Measurements from ENCODE around the gene TRPV2. TPM values are rescaled to one million over a fixed set of nuclear protein-coding genes. Genes with fewer than 3 reads are reported as not detected.

Gene TRPV2
- total and polyA plus RNA-seq, 9 of the 15 experiments (the other 6 are each of a cell fraction or from before 2014, with no cell fraction given) = 10.0 to 97.5 (median 30.3) TPM

DNA sequence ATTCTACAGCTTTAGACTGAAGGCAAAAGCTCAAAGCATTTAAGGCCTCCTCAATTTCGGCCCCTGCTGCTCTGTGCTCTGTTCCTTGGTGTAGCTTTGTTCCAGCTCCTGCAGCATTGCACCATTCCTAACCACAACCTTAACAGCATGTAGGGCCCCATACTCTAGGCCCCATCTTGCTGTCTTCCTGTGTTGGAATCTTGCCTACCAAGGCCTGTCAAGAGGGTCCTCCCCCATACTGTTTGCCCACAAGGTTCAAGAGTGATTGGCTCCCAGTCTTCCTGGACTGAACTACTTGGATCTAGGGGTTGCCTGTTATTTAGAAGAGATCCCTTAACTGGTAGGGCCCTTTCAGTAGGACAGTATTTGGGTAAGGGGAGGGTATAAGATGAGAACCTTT, 26.8 kb downstream of the TRPV2 start (continued):
- TF ChIP-seq, protein P1, sequence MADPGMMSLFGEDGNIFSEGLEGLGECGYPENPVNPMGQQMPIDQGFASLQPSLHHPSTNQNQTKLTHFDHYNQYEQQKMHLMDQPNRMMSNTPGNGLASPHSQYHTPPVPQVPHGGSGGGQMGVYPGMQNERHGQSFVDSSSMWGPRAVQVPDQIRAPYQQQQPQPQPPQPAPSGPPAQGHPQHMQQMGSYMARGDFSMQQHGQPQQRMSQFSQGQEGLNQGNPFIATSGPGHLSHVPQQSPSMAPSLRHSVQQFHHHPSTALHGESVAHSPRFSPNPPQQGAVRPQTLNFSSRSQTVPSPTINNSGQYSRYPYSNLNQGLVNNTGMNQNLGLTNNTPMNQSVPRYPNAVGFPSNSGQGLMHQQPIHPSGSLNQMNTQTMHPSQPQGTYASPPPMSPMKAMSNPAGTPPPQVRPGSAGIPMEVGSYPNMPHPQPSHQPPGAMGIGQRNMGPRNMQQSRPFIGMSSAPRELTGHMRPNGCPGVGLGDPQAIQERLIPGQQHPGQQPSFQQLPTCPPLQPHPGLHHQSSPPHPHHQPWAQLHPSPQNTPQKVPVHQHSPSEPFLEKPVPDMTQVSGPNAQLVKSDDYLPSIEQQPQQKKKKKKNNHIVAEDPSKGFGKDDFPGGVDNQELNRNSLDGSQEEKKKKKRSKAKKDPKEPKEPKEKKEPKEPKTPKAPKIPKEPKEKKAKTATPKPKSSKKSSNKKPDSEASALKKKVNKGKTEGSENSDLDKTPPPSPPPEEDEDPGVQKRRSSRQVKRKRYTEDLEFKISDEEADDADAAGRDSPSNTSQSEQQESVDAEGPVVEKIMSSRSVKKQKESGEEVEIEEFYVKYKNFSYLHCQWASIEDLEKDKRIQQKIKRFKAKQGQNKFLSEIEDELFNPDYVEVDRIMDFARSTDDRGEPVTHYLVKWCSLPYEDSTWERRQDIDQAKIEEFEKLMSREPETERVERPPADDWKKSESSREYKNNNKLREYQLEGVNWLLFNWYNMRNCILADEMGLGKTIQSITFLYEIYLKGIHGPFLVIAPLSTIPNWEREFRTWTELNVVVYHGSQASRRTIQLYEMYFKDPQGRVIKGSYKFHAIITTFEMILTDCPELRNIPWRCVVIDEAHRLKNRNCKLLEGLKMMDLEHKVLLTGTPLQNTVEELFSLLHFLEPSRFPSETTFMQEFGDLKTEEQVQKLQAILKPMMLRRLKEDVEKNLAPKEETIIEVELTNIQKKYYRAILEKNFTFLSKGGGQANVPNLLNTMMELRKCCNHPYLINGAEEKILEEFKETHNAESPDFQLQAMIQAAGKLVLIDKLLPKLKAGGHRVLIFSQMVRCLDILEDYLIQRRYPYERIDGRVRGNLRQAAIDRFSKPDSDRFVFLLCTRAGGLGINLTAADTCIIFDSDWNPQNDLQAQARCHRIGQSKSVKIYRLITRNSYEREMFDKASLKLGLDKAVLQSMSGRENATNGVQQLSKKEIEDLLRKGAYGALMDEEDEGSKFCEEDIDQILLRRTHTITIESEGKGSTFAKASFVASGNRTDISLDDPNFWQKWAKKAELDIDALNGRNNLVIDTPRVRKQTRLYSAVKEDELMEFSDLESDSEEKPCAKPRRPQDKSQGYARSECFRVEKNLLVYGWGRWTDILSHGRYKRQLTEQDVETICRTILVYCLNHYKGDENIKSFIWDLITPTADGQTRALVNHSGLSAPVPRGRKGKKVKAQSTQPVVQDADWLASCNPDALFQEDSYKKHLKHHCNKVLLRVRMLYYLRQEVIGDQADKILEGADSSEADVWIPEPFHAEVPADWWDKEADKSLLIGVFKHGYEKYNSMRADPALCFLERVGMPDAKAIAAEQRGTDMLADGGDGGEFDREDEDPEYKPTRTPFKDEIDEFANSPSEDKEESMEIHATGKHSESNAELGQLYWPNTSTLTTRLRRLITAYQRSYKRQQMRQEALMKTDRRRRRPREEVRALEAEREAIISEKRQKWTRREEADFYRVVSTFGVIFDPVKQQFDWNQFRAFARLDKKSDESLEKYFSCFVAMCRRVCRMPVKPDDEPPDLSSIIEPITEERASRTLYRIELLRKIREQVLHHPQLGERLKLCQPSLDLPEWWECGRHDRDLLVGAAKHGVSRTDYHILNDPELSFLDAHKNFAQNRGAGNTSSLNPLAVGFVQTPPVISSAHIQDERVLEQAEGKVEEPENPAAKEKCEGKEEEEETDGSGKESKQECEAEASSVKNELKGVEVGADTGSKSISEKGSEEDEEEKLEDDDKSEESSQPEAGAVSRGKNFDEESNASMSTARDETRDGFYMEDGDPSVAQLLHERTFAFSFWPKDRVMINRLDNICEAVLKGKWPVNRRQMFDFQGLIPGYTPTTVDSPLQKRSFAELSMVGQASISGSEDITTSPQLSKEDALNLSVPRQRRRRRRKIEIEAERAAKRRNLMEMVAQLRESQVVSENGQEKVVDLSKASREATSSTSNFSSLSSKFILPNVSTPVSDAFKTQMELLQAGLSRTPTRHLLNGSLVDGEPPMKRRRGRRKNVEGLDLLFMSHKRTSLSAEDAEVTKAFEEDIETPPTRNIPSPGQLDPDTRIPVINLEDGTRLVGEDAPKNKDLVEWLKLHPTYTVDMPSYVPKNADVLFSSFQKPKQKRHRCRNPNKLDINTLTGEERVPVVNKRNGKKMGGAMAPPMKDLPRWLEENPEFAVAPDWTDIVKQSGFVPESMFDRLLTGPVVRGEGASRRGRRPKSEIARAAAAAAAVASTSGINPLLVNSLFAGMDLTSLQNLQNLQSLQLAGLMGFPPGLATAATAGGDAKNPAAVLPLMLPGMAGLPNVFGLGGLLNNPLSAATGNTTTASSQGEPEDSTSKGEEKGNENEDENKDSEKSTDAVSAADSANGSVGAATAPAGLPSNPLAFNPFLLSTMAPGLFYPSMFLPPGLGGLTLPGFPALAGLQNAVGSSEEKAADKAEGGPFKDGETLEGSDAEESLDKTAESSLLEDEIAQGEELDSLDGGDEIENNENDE (IDR thresholded peaks at IDR 0.05; ENCODE audit: low read depth, low read length) = no peak
- TF ChIP-seq SUPT5H (IDR thresholded peaks at IDR 0.05) = peak; percentile 16; the same call in 1 of the 2 replicates
- TF ChIP-seq ZNF699 (CRISPR knock-in tag; IDR thresholded peaks at IDR 0.05; ENCODE audit: insufficient replicate concordance) = no peak
- TF ChIP-seq LEF1 (IDR thresholded peaks at IDR 0.05) = no peak
- TF ChIP-seq, protein P2, sequence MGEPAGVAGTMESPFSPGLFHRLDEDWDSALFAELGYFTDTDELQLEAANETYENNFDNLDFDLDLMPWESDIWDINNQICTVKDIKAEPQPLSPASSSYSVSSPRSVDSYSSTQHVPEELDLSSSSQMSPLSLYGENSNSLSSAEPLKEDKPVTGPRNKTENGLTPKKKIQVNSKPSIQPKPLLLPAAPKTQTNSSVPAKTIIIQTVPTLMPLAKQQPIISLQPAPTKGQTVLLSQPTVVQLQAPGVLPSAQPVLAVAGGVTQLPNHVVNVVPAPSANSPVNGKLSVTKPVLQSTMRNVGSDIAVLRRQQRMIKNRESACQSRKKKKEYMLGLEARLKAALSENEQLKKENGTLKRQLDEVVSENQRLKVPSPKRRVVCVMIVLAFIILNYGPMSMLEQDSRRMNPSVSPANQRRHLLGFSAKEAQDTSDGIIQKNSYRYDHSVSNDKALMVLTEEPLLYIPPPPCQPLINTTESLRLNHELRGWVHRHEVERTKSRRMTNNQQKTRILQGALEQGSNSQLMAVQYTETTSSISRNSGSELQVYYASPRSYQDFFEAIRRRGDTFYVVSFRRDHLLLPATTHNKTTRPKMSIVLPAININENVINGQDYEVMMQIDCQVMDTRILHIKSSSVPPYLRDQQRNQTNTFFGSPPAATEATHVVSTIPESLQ (CRISPR knock-in tag; IDR thresholded peaks at IDR 0.05) = no peak
- no peak for TF ChIP-seq SAP30 (IDR thresholded peaks at IDR 0.05; ENCODE audit: borderline replicate concordance, insufficient read depth, low read depth, low read length, poor library complexity, severe bottlenecking)
- no peak for TF ChIP-seq MAFK (IDR thresholded peaks at IDR 0.05; ENCODE audit: low read length)
- no peak for TF ChIP-seq RBM14 (IDR thresholded peaks at IDR 0.05; ENCODE audit: borderline replicate concordance, insufficient read depth, low read depth, low read length)
